Dermis microvascular lymphatic vessel endothelial cell (primary cell): ENCODE data around the gene LRBA. TPM values are rescaled to one million over a fixed set of nuclear protein-coding genes. Genes with fewer than 3 reads are reported as not detected.

Source experiments
- DNase-seq, 2 donors: peaks; one replicate each; pipeline versions ENCODE4 v3.0.0 to v3.0.0-alpha.2; 2010; ENCODE audit warnings: low read depth in 2 of 2
- total RNA-seq: library from RNA; depleted of rRNA; stranded (reverse); fragments of >200 nt; gene quantifications from 2 replicates; pipeline ENCODE4 v1.2.1, GENCODE V29; 2014

LRBA gene
- total RNA-seq, 1 donor from 2014 or later, result 53.9 TPM

GRCh38 chr4:150814873-150815272 is 200.2 kb downstream of the LRBA start:
- no peak for DNase-seq

GRCh38 chr4:150805183-150806025 is 209.7 kb downstream of the LRBA start:
- DNase-seq, result no peak

GRCh38 chr4:150801833-150802232 is 213.3 kb downstream of the LRBA start:
- no peak for DNase-seq

GRCh38 chr4:150799207-150799606 is 215.9 kb downstream of the LRBA start:
- peak in 1 of 2 donors; percentile 5 for DNase-seq

DNA sequence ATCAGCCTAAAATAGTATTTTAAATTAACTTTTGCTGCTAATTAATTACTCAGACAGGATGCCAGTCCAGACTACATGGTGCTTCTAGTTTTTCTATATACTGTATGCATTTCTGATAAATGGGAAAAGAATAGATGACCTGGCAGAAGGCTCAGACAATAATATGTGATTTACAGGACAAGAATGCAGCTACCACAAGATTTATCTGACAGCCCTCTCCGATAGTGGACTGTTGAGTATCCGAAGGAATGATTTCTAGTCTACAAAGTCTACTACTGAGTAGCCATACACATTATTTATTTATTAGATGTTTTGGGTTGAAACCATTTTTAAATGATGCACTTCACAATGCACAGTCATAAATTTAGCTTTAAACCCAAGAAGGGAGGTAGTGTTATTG is 220.4 kb downstream of the LRBA start:
- no peak for DNase-seq

- DNase-seq, result peak in 1 of 2 donors; percentile 8
These were observed 225.2 kb downstream of the LRBA start for GRCh38 chr4:150789864-150790263.

- no peak for DNase-seq
These were observed 230.1 kb downstream of the LRBA start for GRCh38 chr4:150784939-150785338.

DNA sequence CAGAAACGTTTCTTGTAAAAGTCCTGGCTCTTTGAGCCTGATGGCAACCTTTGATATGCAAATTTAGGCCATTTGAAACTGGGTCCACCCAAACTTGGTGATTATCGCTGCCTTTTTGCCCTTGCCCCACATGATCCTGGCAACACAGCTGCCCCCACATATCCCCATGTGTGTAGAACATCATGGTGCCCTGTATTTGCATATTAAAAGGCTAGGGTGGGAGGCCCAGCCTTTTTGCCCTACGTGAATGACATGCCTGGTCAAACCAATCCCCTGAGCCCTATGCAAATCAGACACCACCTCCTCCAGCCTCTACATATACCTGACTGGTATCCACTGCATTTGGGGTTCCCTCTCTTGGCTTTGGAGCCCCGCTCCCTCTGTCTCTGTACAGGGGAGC is 230.8 kb downstream of the LRBA start:
- no peak for DNase-seq

- DNase-seq, result no peak
These were observed 232.2 kb downstream of the LRBA start for GRCh38 chr4:150782921-150783320.

- DNase-seq, result peak in 1 of 2 donors; percentile 58
These were observed 232.8 kb downstream of the LRBA start for GRCh38 chr4:150782311-150782710.

GRCh38 chr4:150781191-150781590 is 233.9 kb downstream of the LRBA start:
- no peak for DNase-seq

DNA sequence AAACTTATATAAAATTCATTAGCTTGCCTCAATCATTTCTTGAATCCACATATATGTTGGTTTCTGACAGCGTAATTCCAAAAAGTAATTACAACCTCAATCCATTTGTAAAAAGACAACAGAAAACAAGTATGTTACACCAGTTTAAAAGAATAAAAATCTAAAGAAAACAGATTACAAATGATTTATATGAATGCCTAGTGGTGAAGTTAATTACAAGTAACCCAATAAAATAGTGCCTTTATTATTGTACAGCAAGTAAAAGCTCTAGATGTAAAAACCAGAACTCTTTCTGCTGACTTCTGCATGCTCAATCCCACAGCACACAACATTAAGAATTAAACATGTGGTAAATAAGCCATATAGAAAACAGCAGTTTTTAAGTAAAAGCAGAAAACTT is 235.4 kb downstream of the LRBA start:
- DNase-seq, result no peak

GRCh38 chr4:150773729-150774449 is 241.2 kb downstream of the LRBA start:
- DNase-seq, result no peak

- no peak for DNase-seq
These were observed 242.1 kb downstream of the LRBA start for GRCh38 chr4:150773032-150773431.

GRCh38 chr4:150771382-150771781 is 243.7 kb downstream of the LRBA start:
- DNase-seq, result no peak

GRCh38 chr4:150769845-150770244 is 245.2 kb downstream of the LRBA start:
- DNase-seq, result no peak

- DNase-seq, result peak in 1 of 2 donors; percentile 33
These were observed 245.8 kb downstream of the LRBA start for GRCh38 chr4:150769248-150769647.

GRCh38 chr4:150768497-150768896 is 246.6 kb downstream of the LRBA start:
- no peak for DNase-seq

DNA sequence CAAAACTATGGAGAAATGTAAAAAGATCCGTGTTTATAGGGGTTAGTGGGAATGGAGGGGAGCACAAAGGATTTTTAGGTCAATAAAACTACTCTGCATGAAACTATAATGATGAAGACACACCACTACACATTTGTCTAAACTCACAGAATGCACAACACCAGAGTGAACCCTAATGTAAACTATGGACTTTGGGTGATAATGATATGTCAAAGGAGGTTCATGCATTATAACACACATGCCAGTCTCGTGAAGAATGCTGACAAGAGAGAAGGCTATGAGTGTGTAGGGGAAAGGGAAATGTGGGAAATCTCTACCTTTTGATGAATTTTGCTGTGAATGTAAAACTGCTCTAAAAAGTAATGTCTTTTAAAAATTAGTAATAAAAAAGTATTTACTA is 249.9 kb downstream of the LRBA start:
- no peak for DNase-seq

DNA sequence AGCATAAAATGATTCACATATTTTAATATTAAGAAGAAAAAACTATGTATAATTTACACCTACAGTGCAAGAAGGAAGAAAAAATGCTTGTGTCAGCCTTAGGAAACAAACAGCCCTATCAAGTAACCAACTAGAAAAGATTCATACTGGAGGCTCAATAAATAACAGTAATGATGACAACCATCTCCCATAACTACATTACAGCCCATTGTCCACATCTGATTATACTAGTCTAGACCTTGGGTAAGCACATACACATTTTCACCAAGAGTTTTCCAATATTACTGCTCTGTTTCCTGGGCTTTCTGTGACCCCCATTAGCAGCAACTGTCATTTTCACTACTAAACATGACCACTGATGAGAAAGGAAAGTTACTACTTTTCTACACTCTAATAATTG is 263.4 kb downstream of the LRBA start:
- no peak for DNase-seq

GRCh38 chr4:150750824-150751223 is 264.3 kb downstream of the LRBA start:
- DNase-seq, result no peak

DNA sequence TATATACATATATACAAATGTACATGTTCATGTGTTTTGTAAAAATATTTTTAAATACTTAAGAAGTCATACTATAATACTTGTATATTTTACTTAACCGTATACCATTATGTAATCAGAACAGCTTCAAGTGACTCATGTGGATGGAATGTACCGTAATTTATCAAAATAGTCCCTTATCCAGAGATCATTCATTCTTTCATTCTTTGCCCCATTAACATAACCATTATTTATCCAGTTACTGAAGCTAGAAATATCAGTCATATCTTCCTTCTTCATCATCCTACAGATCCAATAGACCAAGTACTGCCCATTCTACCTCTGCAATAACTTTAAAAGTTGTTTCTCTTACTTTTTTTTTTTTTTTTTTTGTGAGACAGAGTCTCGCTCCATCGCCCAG is 268.9 kb downstream of the LRBA start:
- DNase-seq, result peak in 1 of 2 donors; percentile 39

DNA sequence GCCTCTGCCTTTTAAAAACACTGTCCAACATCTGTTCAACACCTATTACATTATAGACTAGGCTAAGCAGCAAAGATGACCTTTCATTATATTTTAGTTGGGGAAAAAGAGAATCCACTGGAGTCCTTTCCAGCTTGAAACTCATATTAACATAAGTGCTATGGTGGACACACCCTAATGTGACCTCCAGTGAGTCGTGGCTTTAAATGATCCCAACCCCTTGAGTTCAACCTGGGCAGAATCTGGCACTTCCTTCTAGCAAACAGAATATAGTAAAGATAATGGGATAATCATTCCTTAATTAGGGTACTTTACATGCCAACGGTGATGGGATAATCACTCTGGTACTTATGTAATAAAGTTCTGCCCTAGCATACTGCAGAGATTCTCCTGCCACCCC is 270.5 kb downstream of the LRBA start:
- no peak for DNase-seq
